Stomach (tissue), 4 donors: Measurements from ENCODE around the gene LARGE2.

Experiments
- EP300 ChIP-seq: sonication (generic); formaldehyde crosslinking; IDR thresholded peaks from one replicate; pipeline ENCODE4 v1.6.1; 2017; ENCODE audit warnings: antibody characterized with exemption
- POLR2A ChIP-seq, 4 donors: fragments of 450-650 bp; IDR thresholded peaks; one replicate each; pipeline ENCODE4 v1.6.1; 2016; ENCODE audit warnings: antibody characterized with exemption in 4 of 4, control low read depth in 2 of 4, mild to moderate bottlenecking in 1 of 4, moderate library complexity in 1 of 4
- POLR2AphosphoS5 ChIP-seq, 3 donors: sonication (generic); formaldehyde crosslinking; IDR thresholded peaks; one replicate each; pipeline ENCODE4 v1.6.1; 2016; ENCODE audit warnings: antibody characterized with exemption in 3 of 3
- TF ChIP-seq, protein P1 (sequence below), 7 experiments: fragments of 450-650 bp in 4 of 7; fragments of 200-600 bp in 3 of 7; sonication (generic) in 3 of 7; IDR thresholded peaks; one replicate each; pipeline ENCODE4 v1.5.1; 2016 to 2019; ENCODE audit warnings: antibody characterized with exemption in 7 of 7, control low read depth in 2 of 7, mild to moderate bottlenecking in 1 of 7

DNA sequence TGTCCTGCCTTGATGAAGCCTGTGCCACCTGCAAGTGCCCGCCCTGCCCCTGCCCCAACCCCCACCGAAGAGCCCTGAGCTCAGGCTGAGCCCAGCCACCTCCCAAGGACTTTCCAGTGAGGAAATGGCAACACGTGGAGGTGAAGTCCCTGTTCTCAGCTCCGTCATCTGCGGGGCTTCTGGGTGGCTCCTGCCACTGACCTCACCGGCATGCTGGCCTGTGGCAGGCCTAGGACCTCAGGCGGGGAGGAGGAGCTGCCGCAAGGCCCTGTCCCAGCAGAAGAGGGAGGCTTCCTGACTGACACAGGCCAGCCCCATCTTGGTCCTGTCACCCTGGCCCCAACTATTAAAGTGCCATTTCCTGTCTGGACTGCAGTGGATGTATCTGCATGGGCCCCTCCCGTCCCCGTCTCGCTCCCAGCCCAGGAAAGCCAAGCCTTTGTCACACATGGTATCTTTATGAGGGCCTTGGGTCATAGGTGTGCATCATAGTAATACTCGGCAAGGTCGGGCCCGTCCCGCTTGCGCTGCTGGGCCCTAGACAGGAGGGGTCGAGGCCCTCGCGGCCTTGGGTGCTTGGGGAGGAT, 16.3 kb upstream of the LARGE2 start:
- TF ChIP-seq, protein P1, sequence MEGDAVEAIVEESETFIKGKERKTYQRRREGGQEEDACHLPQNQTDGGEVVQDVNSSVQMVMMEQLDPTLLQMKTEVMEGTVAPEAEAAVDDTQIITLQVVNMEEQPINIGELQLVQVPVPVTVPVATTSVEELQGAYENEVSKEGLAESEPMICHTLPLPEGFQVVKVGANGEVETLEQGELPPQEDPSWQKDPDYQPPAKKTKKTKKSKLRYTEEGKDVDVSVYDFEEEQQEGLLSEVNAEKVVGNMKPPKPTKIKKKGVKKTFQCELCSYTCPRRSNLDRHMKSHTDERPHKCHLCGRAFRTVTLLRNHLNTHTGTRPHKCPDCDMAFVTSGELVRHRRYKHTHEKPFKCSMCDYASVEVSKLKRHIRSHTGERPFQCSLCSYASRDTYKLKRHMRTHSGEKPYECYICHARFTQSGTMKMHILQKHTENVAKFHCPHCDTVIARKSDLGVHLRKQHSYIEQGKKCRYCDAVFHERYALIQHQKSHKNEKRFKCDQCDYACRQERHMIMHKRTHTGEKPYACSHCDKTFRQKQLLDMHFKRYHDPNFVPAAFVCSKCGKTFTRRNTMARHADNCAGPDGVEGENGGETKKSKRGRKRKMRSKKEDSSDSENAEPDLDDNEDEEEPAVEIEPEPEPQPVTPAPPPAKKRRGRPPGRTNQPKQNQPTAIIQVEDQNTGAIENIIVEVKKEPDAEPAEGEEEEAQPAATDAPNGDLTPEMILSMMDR (IDR thresholded peaks at IDR 0.05), result no peak
- no peak for TF ChIP-seq EP300
- no peak for TF ChIP-seq POLR2AphosphoS5 (IDR thresholded peaks at IDR 0.05)
- no peak for TF ChIP-seq POLR2A (IDR thresholded peaks at IDR 0.05)
